GM23338 (cell line): ENCODE results near the gene UBE2S.

Experiments
- CREB1 ChIP-seq: fragments of 250-450 bp; sonication (Bioruptor Pico); IDR thresholded peaks from 2 replicates; pipeline ENCODE4 v1.5.0; 2020; ENCODE audit warnings: low read depth, mild to moderate bottlenecking, moderate library complexity
- CTCF ChIP-seq, 2 experiments: fragments of 200-600 bp in 1 of 2; sonication (generic) in 1 of 2; conservative IDR thresholded peaks; 2 replicates each; pipeline versions ENCODE4 v1.5.1 to v1.6.1; 2016 to 2017; ENCODE audit warnings: antibody characterized with exemption in 2 of 2, low read depth in 2 of 2, mild to moderate bottlenecking in 2 of 2, moderate library complexity in 1 of 2
- EZH2 ChIP-seq: fragments of 200-600 bp; sonication (generic); IDR thresholded peaks from one replicate; pipeline ENCODE4 v1.8.0; 2017; ENCODE audit warnings: antibody characterized with exemption, mild to moderate bottlenecking, low read depth; ENCODE audit not compliant: unreplicated experiment
- POLR2AphosphoS5 ChIP-seq: IDR thresholded peaks from 2 replicates; pipeline ENCODE4 v1.6.1; 2016; ENCODE audit warnings: antibody characterized with exemption, low read depth
- STAT1 ChIP-seq: IDR thresholded peaks from one replicate; pipeline ENCODE4 v1.6.1; 2016; ENCODE audit warnings: antibody characterized with exemption; ENCODE audit not compliant: unreplicated experiment
- ZNF114 ChIP-seq: fragments of 250-450 bp; sonication (Bioruptor Pico); IDR thresholded peaks from 2 replicates; pipeline ENCODE4 v1.5.0; 2020; ENCODE audit warnings: mild to moderate bottlenecking, moderate library complexity

- no peak for TF ChIP-seq CTCF (conservative IDR thresholded peaks at IDR 0.05; ENCODE audit: low read depth in 2 of 2)
- TF ChIP-seq EZH2 = no peak
- TF ChIP-seq STAT1 = no peak
- no peak for TF ChIP-seq ZNF114
- TF ChIP-seq POLR2AphosphoS5 = no peak
- no peak for TF ChIP-seq CREB1
Measured at GRCh38 chr19:55353356-55353802, 54.2 kb downstream of the UBE2S start.
